Right atrium auricular region (tissue), 2 donors: ENCODE measurements around the gene CD300A. TPM values are rescaled to one million over a fixed set of nuclear protein-coding genes. Genes with fewer than 3 reads are reported as not detected.

Experiments
- DNase-seq: peaks from one replicate; pipeline ENCODE4 v3.0.0-alpha.2; 2019; ENCODE audit warnings: low spot score
- H3K27ac ChIP-seq, 2 donors: fragments of 200-600 bp; sonication (generic); 1 replicate in 1 of 2; 2 replicates in 1 of 2; pipeline ENCODE4 v1.5.1; 2016 to 2019
- H3K27me3 ChIP-seq, 2 donors: fragments of 200-600 bp; sonication (generic); one replicate each; pipeline versions ENCODE4 v1.5.1 to v1.6.0; 2017 to 2019
- H3K36me3 ChIP-seq: fragments of 200-600 bp; sonication (generic); one replicate; pipeline ENCODE4 v1.5.1; 2016
- H3K4me1 ChIP-seq, 2 donors: fragments of 200-600 bp; sonication (generic); one replicate each; pipeline versions ENCODE4 v1.5.1 to v1.6.0; 2017 to 2019
- H3K4me3 ChIP-seq, 2 donors: fragments of 200-600 bp; sonication (generic); 1 replicate in 1 of 2; 2 replicates in 1 of 2; pipeline ENCODE4 v1.5.1; 2017 to 2019; ENCODE audit warnings: mild to moderate bottlenecking in 1 of 2, moderate library complexity in 1 of 2
- H3K9me3 ChIP-seq, 2 donors: fragments of 200-600 bp; sonication (generic); one replicate each; pipeline ENCODE4 v1.5.1; 2019
- total RNA-seq, 2 donors: library from RNA; depleted of rRNA; stranded (reverse); fragments of >200 nt; gene quantifications; one replicate each; pipeline ENCODE4 v1.1.0, GENCODE V29; 2016
- TF ChIP-seq, protein P1 (sequence below), 2 donors: fragments of 200-600 bp; sonication (generic); IDR thresholded peaks; one replicate each; pipeline ENCODE4 v1.5.1; 2019; ENCODE audit warnings: antibody characterized with exemption in 2 of 2

Gene CD300A
- total RNA-seq, 2 donors from 2014 or later = 2.0 to 7.8 TPM

DNA sequence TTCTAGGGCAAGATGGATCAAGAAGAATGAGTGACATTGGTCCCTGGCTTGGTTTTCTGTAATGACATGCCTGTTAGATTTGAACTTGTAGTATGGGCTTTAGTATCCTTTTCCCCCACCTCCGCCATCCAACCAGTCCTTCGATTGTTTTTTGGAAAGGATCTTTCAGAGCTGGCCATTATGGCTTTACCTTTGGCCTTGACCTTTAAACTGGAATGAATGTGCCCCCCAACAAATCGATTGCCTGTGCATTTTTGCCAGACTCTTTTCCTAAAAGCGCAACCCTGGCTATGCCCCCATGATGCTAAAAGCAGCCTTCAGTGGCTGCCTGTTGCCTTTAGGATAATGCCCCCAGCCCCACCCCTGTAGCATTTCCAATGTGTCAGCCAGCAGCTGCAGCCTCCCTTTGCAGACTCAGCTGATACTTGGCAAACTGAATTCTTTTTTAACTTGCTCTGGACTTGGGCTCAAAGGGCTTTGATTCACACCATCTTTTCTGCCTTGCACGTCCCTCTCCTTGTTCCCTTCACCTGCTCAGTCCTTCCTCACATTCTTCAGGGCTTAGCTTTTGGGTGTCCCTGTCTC, 30.6 kb upstream of the CD300A start:
- no peak overlapping the region for H3K27ac ChIP-seq
- H3K4me3 ChIP-seq = no peak overlapping the region
- no peak for DNase-seq
- H3K4me1 ChIP-seq = peaks cover 0 to 34% of the 10 kb centered on the region in 2 donors
- H3K27me3 ChIP-seq = no peaks in the 10 kb centered on the region
- TF ChIP-seq, protein P1, sequence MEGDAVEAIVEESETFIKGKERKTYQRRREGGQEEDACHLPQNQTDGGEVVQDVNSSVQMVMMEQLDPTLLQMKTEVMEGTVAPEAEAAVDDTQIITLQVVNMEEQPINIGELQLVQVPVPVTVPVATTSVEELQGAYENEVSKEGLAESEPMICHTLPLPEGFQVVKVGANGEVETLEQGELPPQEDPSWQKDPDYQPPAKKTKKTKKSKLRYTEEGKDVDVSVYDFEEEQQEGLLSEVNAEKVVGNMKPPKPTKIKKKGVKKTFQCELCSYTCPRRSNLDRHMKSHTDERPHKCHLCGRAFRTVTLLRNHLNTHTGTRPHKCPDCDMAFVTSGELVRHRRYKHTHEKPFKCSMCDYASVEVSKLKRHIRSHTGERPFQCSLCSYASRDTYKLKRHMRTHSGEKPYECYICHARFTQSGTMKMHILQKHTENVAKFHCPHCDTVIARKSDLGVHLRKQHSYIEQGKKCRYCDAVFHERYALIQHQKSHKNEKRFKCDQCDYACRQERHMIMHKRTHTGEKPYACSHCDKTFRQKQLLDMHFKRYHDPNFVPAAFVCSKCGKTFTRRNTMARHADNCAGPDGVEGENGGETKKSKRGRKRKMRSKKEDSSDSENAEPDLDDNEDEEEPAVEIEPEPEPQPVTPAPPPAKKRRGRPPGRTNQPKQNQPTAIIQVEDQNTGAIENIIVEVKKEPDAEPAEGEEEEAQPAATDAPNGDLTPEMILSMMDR (IDR thresholded peaks at IDR 0.05) = no peak
- H3K9me3 ChIP-seq = peaks cover 0 to 9% of the 10 kb centered on the region in 2 donors
- H3K36me3 ChIP-seq = peaks cover 8% of the 10 kb centered on the region

DNA sequence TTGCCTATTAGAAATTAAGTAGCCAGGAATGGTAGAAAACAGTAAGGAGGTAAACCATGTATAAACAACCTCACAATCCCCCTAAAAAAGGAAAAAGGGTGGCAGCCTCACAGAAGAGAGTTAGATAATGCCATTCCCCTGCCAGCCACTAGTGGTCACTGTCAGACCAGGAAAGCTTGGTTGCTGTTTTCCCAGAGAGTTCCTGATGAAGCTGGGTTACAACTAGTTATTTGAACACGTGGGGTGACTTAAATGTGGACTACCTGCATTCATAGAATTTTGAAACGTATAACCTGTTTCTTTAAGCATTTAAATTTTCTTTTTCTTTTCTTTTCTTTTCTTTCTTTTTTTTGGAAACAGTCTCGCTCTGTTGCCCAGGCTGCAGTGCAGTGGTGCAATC, 28.7 kb upstream of the CD300A start:
- H3K27me3 ChIP-seq = no peaks in the 10 kb centered on the region
- no peak overlapping the region for H3K4me3 ChIP-seq
- DNase-seq = no peak
- H3K9me3 ChIP-seq = peaks cover 0 to 9% of the 10 kb centered on the region in 2 donors
- TF ChIP-seq, protein P1 (IDR thresholded peaks at IDR 0.05) = peak in 1 of 2 donors; percentile 65
- peaks cover 0 to 29% of the 10 kb centered on the region in 2 donors for H3K4me1 ChIP-seq
- no peak overlapping the region for H3K27ac ChIP-seq
- peaks cover 8% of the 10 kb centered on the region for H3K36me3 ChIP-seq

DNA sequence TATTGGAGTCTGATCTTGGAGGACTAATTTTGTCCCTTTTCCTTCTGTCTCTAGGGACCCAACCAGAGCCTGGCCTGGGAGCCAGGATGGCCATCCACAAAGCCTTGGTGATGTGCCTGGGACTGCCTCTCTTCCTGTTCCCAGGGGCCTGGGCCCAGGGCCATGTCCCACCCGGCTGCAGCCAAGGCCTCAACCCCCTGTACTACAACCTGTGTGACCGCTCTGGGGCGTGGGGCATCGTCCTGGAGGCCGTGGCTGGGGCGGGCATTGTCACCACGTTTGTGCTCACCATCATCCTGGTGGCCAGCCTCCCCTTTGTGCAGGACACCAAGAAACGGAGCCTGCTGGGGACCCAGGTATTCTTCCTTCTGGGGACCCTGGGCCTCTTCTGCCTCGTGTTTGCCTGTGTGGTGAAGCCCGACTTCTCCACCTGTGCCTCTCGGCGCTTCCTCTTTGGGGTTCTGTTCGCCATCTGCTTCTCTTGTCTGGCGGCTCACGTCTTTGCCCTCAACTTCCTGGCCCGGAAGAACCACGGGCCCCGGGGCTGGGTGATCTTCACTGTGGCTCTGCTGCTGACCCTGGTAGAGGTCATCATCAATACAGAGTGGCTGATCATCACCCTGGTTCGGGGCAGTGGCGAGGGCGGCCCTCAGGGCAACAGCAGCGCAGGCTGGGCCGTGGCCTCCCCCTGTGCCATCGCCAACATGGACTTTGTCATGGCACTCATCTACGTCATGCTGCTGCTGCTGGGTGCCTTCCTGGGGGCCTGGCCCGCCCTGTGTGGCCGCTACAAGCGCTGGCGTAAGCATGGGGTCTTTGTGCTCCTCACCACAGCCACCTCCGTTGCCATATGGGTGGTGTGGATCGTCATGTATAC, 26.5 kb upstream of the CD300A start:
- peaks cover 8% of the 10 kb centered on the region for H3K36me3 ChIP-seq
- no peak overlapping the region for H3K27ac ChIP-seq
- no peak overlapping the region for H3K4me3 ChIP-seq
- H3K4me1 ChIP-seq = peaks cover 0 to 36% of the 10 kb centered on the region in 2 donors
- DNase-seq = no peak
- H3K27me3 ChIP-seq = no peaks in the 10 kb centered on the region
- TF ChIP-seq, protein P1 (IDR thresholded peaks at IDR 0.05) = no peak
- H3K9me3 ChIP-seq = peaks cover 0 to 9% of the 10 kb centered on the region in 2 donors

DNA sequence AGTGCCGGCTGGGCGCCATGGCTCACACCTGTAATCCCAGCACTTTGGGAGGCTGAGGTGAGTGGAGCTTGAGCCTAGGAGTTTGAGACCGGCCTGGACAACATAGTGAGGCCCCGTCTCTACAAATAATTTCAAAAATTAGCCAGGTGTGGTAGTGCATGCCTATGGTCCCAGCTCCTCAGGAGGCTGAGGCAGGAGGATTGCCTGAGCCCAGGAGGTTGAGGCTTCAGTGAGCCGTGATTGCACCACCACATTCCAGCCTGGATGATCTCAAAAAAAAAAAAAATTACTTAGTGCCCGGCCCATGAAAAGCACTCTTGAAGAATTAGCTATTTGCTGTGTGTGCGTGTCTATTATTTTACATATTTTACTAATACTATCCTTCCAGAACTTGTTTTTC, 24.9 kb upstream of the CD300A start:
- peaks cover 8% of the 10 kb centered on the region for H3K36me3 ChIP-seq
- TF ChIP-seq, protein P1 (IDR thresholded peaks at IDR 0.05) = no peak
- H3K27ac ChIP-seq = no peak overlapping the region
- DNase-seq = no peak
- no peak overlapping the region for H3K4me3 ChIP-seq
- no peaks in the 10 kb centered on the region for H3K27me3 ChIP-seq
- H3K9me3 ChIP-seq = peaks cover 0 to 9% of the 10 kb centered on the region in 2 donors
- H3K4me1 ChIP-seq = peaks cover 0 to 48% of the 10 kb centered on the region in 2 donors

DNA sequence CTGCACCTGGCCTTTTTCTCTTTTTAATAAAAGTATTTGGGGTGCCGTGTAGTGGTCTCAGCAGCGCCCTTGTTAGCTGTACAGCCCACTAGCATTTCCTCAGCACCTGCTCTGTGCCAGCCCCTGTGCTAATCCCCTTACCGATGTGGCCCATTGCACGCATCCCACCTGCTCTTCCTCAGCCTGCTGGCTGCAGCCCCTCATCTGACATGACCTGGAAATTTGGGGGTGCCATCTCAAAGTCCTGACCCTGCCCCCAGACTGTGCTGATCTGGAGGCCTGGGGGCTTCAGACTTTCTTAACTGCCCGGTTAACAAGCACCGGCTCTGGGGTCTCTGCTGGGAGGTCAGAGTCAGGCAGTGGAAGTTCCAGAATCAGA, 24.2 kb upstream of the CD300A start:
- DNase-seq = no peak
- Histone ChIP-seq H3K9me3 (peaks cover 0 to 8% of the 10 kb centered on the region in 2 donors), H3K4me3 (peak overlapping the region in 1 of 2 donors; percentile 38), H3K4me1 (peaks cover 0 to 55% of the 10 kb centered on the region in 2 donors), H3K27me3 (no peaks in the 10 kb centered on the region), H3K36me3 (peaks cover 8% of the 10 kb centered on the region), H3K27ac (peak overlapping the region; percentile 86 to 94)
- TF ChIP-seq, protein P1 (IDR thresholded peaks at IDR 0.05) = no peak
